Measurements from ENCODE around the gene HS6ST3. TPM values are rescaled to one million over a fixed set of nuclear protein-coding genes. Genes with fewer than 3 reads are reported as not detected.

HS6ST3 gene
- total RNA-seq, 4 donors from 2014 or later = 0.97 to 2.2 (median 2.0) TPM

DNA sequence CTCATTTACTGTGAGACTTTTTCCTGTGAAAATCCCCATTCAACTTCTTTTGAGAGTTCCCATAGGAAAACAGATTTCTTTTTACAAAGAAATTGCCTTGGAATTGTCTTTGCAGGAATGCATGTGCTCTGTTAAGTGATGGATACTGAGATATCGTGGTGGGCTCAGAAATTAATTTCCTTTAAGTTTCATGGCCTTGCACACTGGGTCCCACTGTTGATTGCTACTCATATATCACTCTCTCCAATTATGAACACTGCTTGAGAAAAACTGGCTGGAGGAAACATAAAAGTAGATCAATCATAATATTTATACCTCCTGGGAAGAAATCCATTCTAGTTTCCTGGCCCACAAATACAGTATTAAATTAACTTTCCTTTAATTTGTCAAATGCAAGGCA lies 773.1 kb downstream of the HS6ST3 start:
- intact Hi-C loops (cut with DNase I; ENCODE audit: low total_unique reads) = no loop called here

DNA sequence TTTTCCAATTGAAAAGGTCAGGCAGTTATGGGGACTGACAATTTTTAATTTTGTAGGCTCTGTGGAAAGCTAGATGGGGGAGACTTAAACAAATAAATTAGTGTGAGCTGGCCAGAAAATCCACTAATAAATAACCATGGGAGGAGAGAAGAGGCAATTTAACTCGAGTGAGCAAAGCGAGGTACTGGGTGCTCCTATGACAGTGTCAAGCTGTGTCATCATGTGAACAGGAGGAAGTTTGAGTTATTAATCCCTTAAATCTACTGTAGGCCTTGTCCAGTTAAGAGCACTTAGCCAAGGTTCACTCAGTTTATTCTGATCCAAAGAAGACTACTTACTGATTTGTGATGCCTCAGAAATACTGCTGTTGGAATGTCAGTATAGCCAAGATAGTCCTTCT lies 781.6 kb downstream of the HS6ST3 start:
- H3K4me1 ChIP-seq = no peaks in the 10 kb centered on the region
- H3K4me3 ChIP-seq = no peak overlapping the region
- intact Hi-C loops (cut with DNase I; ENCODE audit: low total_unique reads) (no loop called here), in situ Hi-C loops (cut with MboI; ENCODE audit: low sequenced_read_pairs in 4 of 4) (no loop called here)
- H3K36me3 ChIP-seq = no peaks in the 10 kb centered on the region
- DNase-seq = no peak
- no peaks in the 10 kb centered on the region for H3K27me3 ChIP-seq
- no peak overlapping the region for H3K27ac ChIP-seq
- H3K9me3 ChIP-seq = no peaks in the 10 kb centered on the region
- no peak for ATAC-seq
- no peak for TF ChIP-seq POLR2A (IDR thresholded peaks at IDR 0.05)
- TF ChIP-seq, protein P1, sequence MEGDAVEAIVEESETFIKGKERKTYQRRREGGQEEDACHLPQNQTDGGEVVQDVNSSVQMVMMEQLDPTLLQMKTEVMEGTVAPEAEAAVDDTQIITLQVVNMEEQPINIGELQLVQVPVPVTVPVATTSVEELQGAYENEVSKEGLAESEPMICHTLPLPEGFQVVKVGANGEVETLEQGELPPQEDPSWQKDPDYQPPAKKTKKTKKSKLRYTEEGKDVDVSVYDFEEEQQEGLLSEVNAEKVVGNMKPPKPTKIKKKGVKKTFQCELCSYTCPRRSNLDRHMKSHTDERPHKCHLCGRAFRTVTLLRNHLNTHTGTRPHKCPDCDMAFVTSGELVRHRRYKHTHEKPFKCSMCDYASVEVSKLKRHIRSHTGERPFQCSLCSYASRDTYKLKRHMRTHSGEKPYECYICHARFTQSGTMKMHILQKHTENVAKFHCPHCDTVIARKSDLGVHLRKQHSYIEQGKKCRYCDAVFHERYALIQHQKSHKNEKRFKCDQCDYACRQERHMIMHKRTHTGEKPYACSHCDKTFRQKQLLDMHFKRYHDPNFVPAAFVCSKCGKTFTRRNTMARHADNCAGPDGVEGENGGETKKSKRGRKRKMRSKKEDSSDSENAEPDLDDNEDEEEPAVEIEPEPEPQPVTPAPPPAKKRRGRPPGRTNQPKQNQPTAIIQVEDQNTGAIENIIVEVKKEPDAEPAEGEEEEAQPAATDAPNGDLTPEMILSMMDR (IDR thresholded peaks at IDR 0.05 in 4 of 5, conservative IDR thresholded peaks at IDR 0.05 in 1 of 5) = no peak

More for the DNA sequence above, 773.1 kb downstream of the HS6ST3 start:
- Histone ChIP-seq H3K4me1 (no peaks in the 10 kb centered on the region), H3K27ac (no peak overlapping the region), H3K4me3 (no peak overlapping the region), H3K9me3 (no peaks in the 10 kb centered on the region), H3K27me3 (no peaks in the 10 kb centered on the region), H3K36me3 (no peaks in the 10 kb centered on the region)
- in situ Hi-C loops (cut with MboI; ENCODE audit: low sequenced_read_pairs in 4 of 4) = no loop called here
- ATAC-seq (no peak), DNase-seq (no peak)
- TF ChIP-seq, protein P1 (IDR thresholded peaks at IDR 0.05 in 4 of 5, conservative IDR thresholded peaks at IDR 0.05 in 1 of 5) = no peak
- no peak for TF ChIP-seq POLR2A (IDR thresholded peaks at IDR 0.05)

DNA sequence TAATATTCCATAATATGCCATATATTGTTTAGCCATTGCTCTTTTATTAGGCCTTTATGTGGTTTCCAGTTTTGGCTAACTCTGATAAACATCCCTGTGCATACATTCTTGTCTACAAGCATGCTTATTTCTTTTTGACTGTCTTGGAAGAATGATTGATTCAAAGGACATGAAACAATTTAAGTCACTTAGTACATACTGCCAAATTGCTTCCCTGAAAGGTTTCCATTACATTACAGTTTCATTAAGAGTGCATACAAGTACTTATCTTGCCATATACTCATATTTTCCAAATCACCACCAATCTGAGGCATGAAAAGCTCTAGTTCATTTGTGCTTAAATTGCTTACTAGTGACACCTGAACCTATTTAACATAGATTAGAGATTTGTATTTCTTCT lies 790.5 kb downstream of the HS6ST3 start:
- Histone ChIP-seq H3K4me3 (no peak overlapping the region), H3K4me1 (no peaks in the 10 kb centered on the region), H3K27me3 (no peaks in the 10 kb centered on the region), H3K36me3 (no peaks in the 10 kb centered on the region), H3K27ac (no peak overlapping the region), H3K9me3 (no peaks in the 10 kb centered on the region)
- TF ChIP-seq, protein P1 (IDR thresholded peaks at IDR 0.05 in 4 of 5, conservative IDR thresholded peaks at IDR 0.05 in 1 of 5) = no peak
- TF ChIP-seq POLR2A (IDR thresholded peaks at IDR 0.05) = no peak
- DNase-seq (no peak), ATAC-seq (no peak)
- in situ Hi-C loops (cut with MboI; ENCODE audit: low sequenced_read_pairs in 4 of 4) = no loop called here
- intact Hi-C loops (cut with DNase I; ENCODE audit: low total_unique reads) = no loop called here

Small RNA genes lying within 50 kb of the gene (microRNA-seq; reads per million reads assigned to microRNA genes)
- gene MIR4501 (ENCODE audit: borderline replicate concordance in 2 of 2) = 0 reads per million in 2 donors

Other genes starting within 250 kb of the HS6ST3 start
- 10 to 100 TPM in 1 of 4 donors, 1 to 10 TPM in 3; 4.0 to 10.6 (median 6.8) TPM for gene UGGT2, start 36.7 kb upstream of the HS6ST3 start, total RNA-seq